Gastrocnemius medialis (tissue), 4 donors: ENCODE measurements around the gene ZSWIM1.

Source experiments
- CTCF ChIP-seq, 5 experiments: fragments of 450-650 bp in 3 of 5; fragments of 200-600 bp in 2 of 5; sonication (generic) in 2 of 5; IDR thresholded peaks in 4 of 5; conservative IDR thresholded peaks in 1 of 5; 1 replicate in 4 of 5; 2 replicates in 1 of 5; pipeline ENCODE4 v1.5.1; 2016 to 2019; ENCODE audit warnings: antibody characterized with exemption in 5 of 5, mild to moderate bottlenecking in 3 of 5, moderate library complexity in 3 of 5
- POLR2A ChIP-seq, 2 donors: fragments of 450-650 bp; IDR thresholded peaks; one replicate each; pipeline ENCODE4 v1.6.1; 2017; ENCODE audit warnings: antibody characterized with exemption in 2 of 2, mild to moderate bottlenecking in 2 of 2, moderate library complexity in 2 of 2

DNA sequence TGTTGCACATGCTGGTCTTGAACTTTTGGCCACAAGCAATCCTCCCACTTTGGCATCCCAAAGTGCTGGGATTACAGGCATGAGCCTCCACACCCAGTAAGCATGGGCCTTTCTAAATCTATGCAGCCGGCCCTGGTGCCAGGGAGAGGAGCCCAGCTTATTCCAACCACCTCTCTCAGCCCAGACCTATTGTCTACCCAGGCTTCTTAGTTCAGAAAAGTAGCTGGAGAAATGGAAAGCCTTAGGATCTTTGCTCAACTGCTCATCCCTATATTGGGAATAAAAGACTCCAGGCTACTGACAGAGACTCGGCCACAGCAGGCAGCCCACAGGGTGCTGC, 45.7 kb downstream of the ZSWIM1 start:
- TF ChIP-seq POLR2A (IDR thresholded peaks at IDR 0.05): no peak
- no peak for TF ChIP-seq CTCF (IDR thresholded peaks at IDR 0.05 in 4 of 5, conservative IDR thresholded peaks at IDR 0.05 in 1 of 5)
